ENCODE measurements around the gene CTDSPL. TPM values are rescaled to one million over a fixed set of nuclear protein-coding genes. Genes with fewer than 3 reads are reported as not detected.

CTDSPL gene
- polyA plus RNA-seq, 2 donors, result 7.6 to 13.6 TPM

GRCh38 chr3:37885814-37886213 lies 24.1 kb downstream of the CTDSPL start:
- Histone ChIP-seq H3K9me3 (ENCODE audit: control insufficient read depth in 2 of 2, insufficient read depth in 1 of 2, low read depth in 1 of 2, low read length in 1 of 2) (no peaks in the 10 kb centered on the region), H3K4me1 (ENCODE audit: control insufficient read depth in 2 of 2, insufficient read depth in 2 of 2, low read length in 1 of 2) (no peaks in the 10 kb centered on the region), H3K36me3 (ENCODE audit: control insufficient read depth in 2 of 2, insufficient read depth in 2 of 2, low read length in 1 of 2) (no peaks in the 10 kb centered on the region), H3K4me3 (ENCODE audit: low read depth in 1 of 2, low read length in 2 of 2) (no peak overlapping the region), H3K27me3 (ENCODE audit: control insufficient read depth in 1 of 2, insufficient read depth in 2 of 2, low read length in 2 of 2) (no peaks in the 10 kb centered on the region), H3K27ac (ENCODE audit: low read depth in 2 of 2, low read length in 1 of 2) (no peak overlapping the region)
- 62 to 70% methylated on average over 2 of the region's 2 CpGs for WGBS, 2 donors

DNA sequence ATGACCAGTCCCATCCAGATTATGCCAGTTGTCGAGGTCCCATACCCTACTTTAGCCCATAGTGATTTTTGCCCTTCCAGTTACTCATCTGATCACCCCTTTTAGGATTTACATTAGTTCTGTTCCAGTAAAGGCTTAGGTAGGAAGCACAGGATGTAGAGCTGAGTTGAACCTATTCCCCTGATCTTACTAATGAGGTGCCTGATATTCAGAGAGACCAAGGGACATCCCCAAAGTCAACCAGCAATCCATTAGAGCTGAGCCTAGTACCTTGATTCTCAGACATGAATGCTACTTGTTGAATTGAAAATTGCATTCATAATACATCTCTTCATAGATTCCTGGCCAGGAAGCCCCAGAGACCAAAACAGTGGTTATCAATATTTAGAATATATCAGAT lies 24.7 kb downstream of the CTDSPL start:
- 83 to 96% methylated on average over 1 of the region's 1 CpG for WGBS, 2 donors
- no peak overlapping the region for H3K4me3 ChIP-seq (ENCODE audit: low read depth in 1 of 2, low read length in 2 of 2)
- no peaks in the 10 kb centered on the region for H3K27me3 ChIP-seq (ENCODE audit: control insufficient read depth in 1 of 2, insufficient read depth in 2 of 2, low read length in 2 of 2)
- H3K27ac ChIP-seq (ENCODE audit: low read depth in 2 of 2, low read length in 1 of 2), result no peak overlapping the region
- H3K4me1 ChIP-seq (ENCODE audit: control insufficient read depth in 2 of 2, insufficient read depth in 2 of 2, low read length in 1 of 2), result peaks cover 2 to 4% of the 10 kb centered on the region in 2 donors
- H3K36me3 ChIP-seq (ENCODE audit: control insufficient read depth in 2 of 2, insufficient read depth in 2 of 2, low read length in 1 of 2), result no peaks in the 10 kb centered on the region
- no peaks in the 10 kb centered on the region for H3K9me3 ChIP-seq (ENCODE audit: control insufficient read depth in 2 of 2, insufficient read depth in 1 of 2, low read depth in 1 of 2, low read length in 1 of 2)

DNA sequence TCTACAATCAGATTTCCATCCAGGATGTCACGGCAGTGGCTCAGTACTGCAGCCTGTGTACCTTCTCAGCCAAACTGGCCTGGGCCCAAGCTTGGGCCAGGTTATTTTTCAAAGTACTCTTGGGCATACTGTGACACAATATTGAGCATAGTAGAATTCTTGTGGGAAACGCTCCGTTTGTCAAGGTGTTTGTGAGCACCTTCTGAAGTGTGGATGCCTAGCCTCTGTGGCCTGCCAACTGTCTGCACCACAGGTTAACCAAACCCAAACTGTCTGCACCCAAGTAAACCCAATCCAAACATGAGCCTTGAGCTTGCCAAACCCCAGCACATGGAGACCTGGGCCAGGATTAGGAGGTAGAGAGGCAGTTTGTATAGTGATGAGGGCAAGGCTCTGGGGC lies 25.4 kb downstream of the CTDSPL start:
- H3K4me1 ChIP-seq (ENCODE audit: control insufficient read depth in 2 of 2, insufficient read depth in 2 of 2, low read length in 1 of 2), result peaks cover 2 to 4% of the 10 kb centered on the region in 2 donors
- no peaks in the 10 kb centered on the region for H3K27me3 ChIP-seq (ENCODE audit: control insufficient read depth in 1 of 2, insufficient read depth in 2 of 2, low read length in 2 of 2)
- H3K36me3 ChIP-seq (ENCODE audit: control insufficient read depth in 2 of 2, insufficient read depth in 2 of 2, low read length in 1 of 2), result no peaks in the 10 kb centered on the region
- no peak overlapping the region for H3K4me3 ChIP-seq (ENCODE audit: low read depth in 1 of 2, low read length in 2 of 2)
- no peaks in the 10 kb centered on the region for H3K9me3 ChIP-seq (ENCODE audit: control insufficient read depth in 2 of 2, insufficient read depth in 1 of 2, low read depth in 1 of 2, low read length in 1 of 2)
- WGBS, 2 donors, result 47 to 62% methylated on average over 3 of the region's 3 CpGs
- H3K27ac ChIP-seq (ENCODE audit: low read depth in 2 of 2, low read length in 1 of 2), result no peak overlapping the region

DNA sequence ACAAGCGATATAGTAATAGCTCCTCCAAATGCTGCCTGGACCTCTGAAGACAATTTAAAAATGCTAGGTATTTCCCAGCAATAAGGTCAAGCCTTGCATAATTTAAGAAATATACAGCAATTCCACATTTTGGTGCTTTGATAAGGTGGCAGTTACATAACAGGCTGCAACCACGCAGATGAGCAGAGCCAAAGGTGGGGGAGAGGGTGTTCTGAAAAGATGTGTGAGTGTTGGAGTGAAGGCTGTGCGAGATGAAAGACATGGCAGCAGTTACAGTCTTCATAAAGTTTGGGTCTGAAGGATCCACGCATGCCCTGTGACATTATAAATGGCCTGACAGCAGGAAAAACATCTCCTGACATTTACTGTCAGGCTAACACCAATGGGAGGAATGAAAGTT lies 26.1 kb downstream of the CTDSPL start:
- Histone ChIP-seq H3K27ac (ENCODE audit: low read depth in 2 of 2, low read length in 1 of 2) (no peak overlapping the region), H3K9me3 (ENCODE audit: control insufficient read depth in 2 of 2, insufficient read depth in 1 of 2, low read depth in 1 of 2, low read length in 1 of 2) (no peaks in the 10 kb centered on the region), H3K4me1 (ENCODE audit: control insufficient read depth in 2 of 2, insufficient read depth in 2 of 2, low read length in 1 of 2) (peaks cover 3 to 5% of the 10 kb centered on the region in 2 donors), H3K27me3 (ENCODE audit: control insufficient read depth in 1 of 2, insufficient read depth in 2 of 2, low read length in 2 of 2) (no peaks in the 10 kb centered on the region), H3K36me3 (ENCODE audit: control insufficient read depth in 2 of 2, insufficient read depth in 2 of 2, low read length in 1 of 2) (no peaks in the 10 kb centered on the region), H3K4me3 (ENCODE audit: low read depth in 1 of 2, low read length in 2 of 2) (no peak overlapping the region)
- 84 to 91% methylated on average over 4 of the region's 4 CpGs for WGBS, 2 donors

DNA sequence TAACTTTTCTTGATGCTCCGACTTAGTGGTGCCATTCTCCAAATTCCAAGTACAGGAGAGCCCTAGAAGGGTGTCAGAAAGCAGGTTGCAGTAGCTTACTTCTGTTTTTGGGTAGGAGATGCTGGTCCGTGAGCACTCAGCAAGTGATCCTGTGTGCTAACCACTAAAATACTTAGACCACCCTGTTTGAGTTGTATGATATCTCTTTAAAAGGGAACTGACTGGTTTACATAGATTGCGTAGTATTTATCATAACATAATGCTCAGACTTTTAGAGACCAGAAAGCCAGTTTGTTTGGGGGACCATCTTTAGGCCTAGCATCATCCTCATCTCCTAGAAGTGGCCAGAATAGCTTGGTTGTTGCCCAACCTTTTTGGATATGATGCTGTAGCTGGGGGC lies 26.7 kb downstream of the CTDSPL start:
- Histone ChIP-seq H3K4me3 (ENCODE audit: low read depth in 1 of 2, low read length in 2 of 2) (no peak overlapping the region), H3K27me3 (ENCODE audit: control insufficient read depth in 1 of 2, insufficient read depth in 2 of 2, low read length in 2 of 2) (no peaks in the 10 kb centered on the region), H3K36me3 (ENCODE audit: control insufficient read depth in 2 of 2, insufficient read depth in 2 of 2, low read length in 1 of 2) (no peaks in the 10 kb centered on the region), H3K27ac (ENCODE audit: low read depth in 2 of 2, low read length in 1 of 2) (no peak overlapping the region), H3K9me3 (ENCODE audit: control insufficient read depth in 2 of 2, insufficient read depth in 1 of 2, low read depth in 1 of 2, low read length in 1 of 2) (no peaks in the 10 kb centered on the region), H3K4me1 (ENCODE audit: control insufficient read depth in 2 of 2, insufficient read depth in 2 of 2, low read length in 1 of 2) (peaks cover 5 to 7% of the 10 kb centered on the region in 2 donors)
- WGBS, 2 donors, result 84 to 87% methylated on average over 3 of the region's 3 CpGs

DNA sequence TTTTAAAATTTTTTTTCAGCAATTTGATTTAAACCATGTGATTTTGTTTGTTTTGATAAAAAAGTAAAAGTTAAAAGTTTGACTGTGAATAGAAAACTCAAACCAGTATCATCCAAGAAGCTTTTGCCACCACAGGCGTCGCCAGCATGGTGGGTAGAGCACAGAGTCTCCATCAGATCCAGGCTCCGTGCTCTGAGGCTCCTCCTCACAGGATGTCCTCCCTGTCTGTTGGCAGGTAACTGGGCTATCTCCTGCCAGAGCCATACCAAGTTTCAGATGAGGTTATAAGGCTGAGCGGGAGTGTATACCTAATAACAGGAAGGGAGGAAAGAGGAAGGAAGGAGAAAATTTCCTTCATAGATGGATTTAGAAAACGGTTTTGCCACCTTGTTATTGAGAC lies 28.8 kb downstream of the CTDSPL start:
- H3K4me1 ChIP-seq (ENCODE audit: control insufficient read depth in 2 of 2, insufficient read depth in 2 of 2, low read length in 1 of 2), result peaks cover 5 to 7% of the 10 kb centered on the region in 2 donors

GRCh38 chr3:37891227-37891626 lies 29.5 kb downstream of the CTDSPL start:
- no peak overlapping the region for H3K27ac ChIP-seq (ENCODE audit: low read depth in 2 of 2, low read length in 1 of 2)
- peaks cover 5 to 7% of the 10 kb centered on the region in 2 donors for H3K4me1 ChIP-seq (ENCODE audit: control insufficient read depth in 2 of 2, insufficient read depth in 2 of 2, low read length in 1 of 2)
- no peak overlapping the region for H3K4me3 ChIP-seq (ENCODE audit: low read depth in 1 of 2, low read length in 2 of 2)
- H3K36me3 ChIP-seq (ENCODE audit: control insufficient read depth in 2 of 2, insufficient read depth in 2 of 2, low read length in 1 of 2), result no peaks in the 10 kb centered on the region
- no peaks in the 10 kb centered on the region for H3K27me3 ChIP-seq (ENCODE audit: control insufficient read depth in 1 of 2, insufficient read depth in 2 of 2, low read length in 2 of 2)
- 40% methylated on average over 3 of the region's 3 CpGs for WGBS, 2 donors
- no peaks in the 10 kb centered on the region for H3K9me3 ChIP-seq (ENCODE audit: control insufficient read depth in 2 of 2, insufficient read depth in 1 of 2, low read depth in 1 of 2, low read length in 1 of 2)

More for the DNA sequence above, 28.8 kb downstream of the CTDSPL start:
- Histone ChIP-seq H3K4me3 (ENCODE audit: low read depth in 1 of 2, low read length in 2 of 2) (no peak overlapping the region), H3K27ac (ENCODE audit: low read depth in 2 of 2, low read length in 1 of 2) (no peak overlapping the region), H3K27me3 (ENCODE audit: control insufficient read depth in 1 of 2, insufficient read depth in 2 of 2, low read length in 2 of 2) (no peaks in the 10 kb centered on the region), H3K9me3 (ENCODE audit: control insufficient read depth in 2 of 2, insufficient read depth in 1 of 2, low read depth in 1 of 2, low read length in 1 of 2) (no peaks in the 10 kb centered on the region), H3K36me3 (ENCODE audit: control insufficient read depth in 2 of 2, insufficient read depth in 2 of 2, low read length in 1 of 2) (no peaks in the 10 kb centered on the region)
- WGBS, 2 donors, result 79 to 83% methylated on average over 5 of the region's 5 CpGs

- peak overlapping the region in 1 of 2 donors; percentile 43 for H3K27ac ChIP-seq (ENCODE audit: low read depth in 2 of 2, low read length in 1 of 2)
- no peaks in the 10 kb centered on the region for H3K27me3 ChIP-seq (ENCODE audit: control insufficient read depth in 1 of 2, insufficient read depth in 2 of 2, low read length in 2 of 2)
- H3K4me1 ChIP-seq (ENCODE audit: control insufficient read depth in 2 of 2, insufficient read depth in 2 of 2, low read length in 1 of 2), result peaks cover 5 to 7% of the 10 kb centered on the region in 2 donors
- WGBS, 2 donors, result 35 to 39% methylated on average over 3 of the region's 3 CpGs
- no peaks in the 10 kb centered on the region for H3K9me3 ChIP-seq (ENCODE audit: control insufficient read depth in 2 of 2, insufficient read depth in 1 of 2, low read depth in 1 of 2, low read length in 1 of 2)
- no peak overlapping the region for H3K4me3 ChIP-seq (ENCODE audit: low read depth in 1 of 2, low read length in 2 of 2)
- no peaks in the 10 kb centered on the region for H3K36me3 ChIP-seq (ENCODE audit: control insufficient read depth in 2 of 2, insufficient read depth in 2 of 2, low read length in 1 of 2)
Observed at GRCh38 chr3:37892927-37893600, 31.4 kb downstream of the CTDSPL start.

DNA sequence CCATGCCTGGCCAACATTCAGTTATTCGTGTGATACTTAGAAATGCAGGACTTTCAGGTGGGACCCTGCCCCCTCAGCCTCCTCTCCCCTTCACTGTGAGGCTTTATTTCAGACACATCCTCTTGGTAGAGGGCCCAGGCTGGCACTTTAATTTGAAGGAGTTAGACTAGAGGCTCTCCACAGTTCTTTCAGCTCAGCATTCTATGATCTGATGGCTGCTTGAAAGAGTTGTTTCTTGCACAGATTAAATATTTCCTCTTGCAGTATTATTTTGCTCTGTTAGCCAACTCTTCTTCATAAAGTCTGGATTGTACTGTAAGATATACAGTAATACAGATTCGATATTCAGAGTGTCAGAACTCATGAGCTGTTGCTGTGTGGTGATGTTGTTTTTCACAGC lies 35.1 kb downstream of the CTDSPL start:
- Histone ChIP-seq H3K36me3 (ENCODE audit: control insufficient read depth in 2 of 2, insufficient read depth in 2 of 2, low read length in 1 of 2) (peaks cover 0 to 2% of the 10 kb centered on the region in 2 donors), H3K4me1 (ENCODE audit: control insufficient read depth in 2 of 2, insufficient read depth in 2 of 2, low read length in 1 of 2) (peaks cover 3% of the 10 kb centered on the region in 2 donors), H3K4me3 (ENCODE audit: low read depth in 1 of 2, low read length in 2 of 2) (no peak overlapping the region), H3K27me3 (ENCODE audit: control insufficient read depth in 1 of 2, insufficient read depth in 2 of 2, low read length in 2 of 2) (no peaks in the 10 kb centered on the region), H3K27ac (ENCODE audit: low read depth in 2 of 2, low read length in 1 of 2) (no peak overlapping the region), H3K9me3 (ENCODE audit: control insufficient read depth in 2 of 2, insufficient read depth in 1 of 2, low read depth in 1 of 2, low read length in 1 of 2) (no peaks in the 10 kb centered on the region)
- WGBS, 2 donors, result 58 to 62% methylated on average over 2 of the region's 2 CpGs

- H3K36me3 ChIP-seq (ENCODE audit: control insufficient read depth in 2 of 2, insufficient read depth in 2 of 2, low read length in 1 of 2), result peaks cover 0 to 2% of the 10 kb centered on the region in 2 donors
- no peaks in the 10 kb centered on the region for H3K9me3 ChIP-seq (ENCODE audit: control insufficient read depth in 2 of 2, insufficient read depth in 1 of 2, low read depth in 1 of 2, low read length in 1 of 2)
- no peaks in the 10 kb centered on the region for H3K27me3 ChIP-seq (ENCODE audit: control insufficient read depth in 1 of 2, insufficient read depth in 2 of 2, low read length in 2 of 2)
- H3K4me1 ChIP-seq (ENCODE audit: control insufficient read depth in 2 of 2, insufficient read depth in 2 of 2, low read length in 1 of 2), result peaks cover 3 to 4% of the 10 kb centered on the region in 2 donors
- no peak overlapping the region for H3K4me3 ChIP-seq (ENCODE audit: low read depth in 1 of 2, low read length in 2 of 2)
- WGBS, 2 donors, result 63 to 71% methylated on average over 6 of the region's 6 CpGs
- H3K27ac ChIP-seq (ENCODE audit: low read depth in 2 of 2, low read length in 1 of 2), result no peak overlapping the region
Observed at GRCh38 chr3:37897763-37898162, 36.1 kb downstream of the CTDSPL start.
